T-helper 1 cell treated with Interleukin-12 subunit alpha and Interleukin-12 subunit beta and Interleukin-4 antibody, amounts not matched to agents 30 μg/mL and 1 μg/mL, for 36 hours (primary cell): ENCODE measurements around the gene ARHGAP8.
"Not testable (repeated sequence)": the region's sequence is repeated elsewhere in the genome, so short reads cannot be mapped to it uniquely, and the experiment has no call there.

Experiments
- H3K27ac Mint-ChIP-seq: one replicate; pipeline ENCODE4 v1.8.0; 2021; ENCODE audit warnings: mild to moderate bottlenecking, mixed read lengths
- H3K27me3 Mint-ChIP-seq: one replicate; pipeline ENCODE4 v1.8.0; 2021; ENCODE audit warnings: low read depth, mixed read lengths
- H3K36me3 Mint-ChIP-seq: one replicate; pipeline ENCODE4 v1.8.0; 2021; ENCODE audit warnings: low read depth, mixed read lengths
- H3K4me1 Mint-ChIP-seq: one replicate; pipeline ENCODE4 v1.8.0; 2021; ENCODE audit warnings: low read depth, mixed read lengths
- H3K4me3 Mint-ChIP-seq: one replicate; pipeline ENCODE4 v1.8.0; 2021; ENCODE audit warnings: mild to moderate bottlenecking, moderate library complexity, mixed read lengths
- H3K9me3 Mint-ChIP-seq: one replicate; pipeline ENCODE4 v1.8.0; 2021; ENCODE audit warnings: mixed read lengths

Gene ARHGAP8

GRCh38 chr22:44731357-44731970 is 20.9 kb upstream of the ARHGAP8 start:
- Mint-ChIP-seq H3K4me1 (peaks cover 3% of the 10 kb centered on the region), H3K36me3 (no peaks in the 10 kb centered on the region), H3K27ac (no peak overlapping the region), H3K27me3 (no peaks in the 10 kb centered on the region), H3K4me3 (no peak overlapping the region), H3K9me3 (no peaks in the 10 kb centered on the region)

GRCh38 chr22:44732017-44732561 is 20.3 kb upstream of the ARHGAP8 start:
- Mint-ChIP-seq H3K9me3 (no peaks in the 10 kb centered on the region), H3K4me1 (peaks cover 3% of the 10 kb centered on the region), H3K27me3 (no peaks in the 10 kb centered on the region)

GRCh38 chr22:44732661-44733060 is 19.7 kb upstream of the ARHGAP8 start:
- H3K27me3 Mint-ChIP-seq = no peaks in the 10 kb centered on the region
- no peak overlapping the region for H3K27ac Mint-ChIP-seq
- H3K4me1 Mint-ChIP-seq = peaks cover 3% of the 10 kb centered on the region
- H3K4me3 Mint-ChIP-seq = no peak overlapping the region
- no peaks in the 10 kb centered on the region for H3K36me3 Mint-ChIP-seq
- H3K9me3 Mint-ChIP-seq = no peaks in the 10 kb centered on the region

More at GRCh38 chr22:44732017-44732561, 20.3 kb upstream of the ARHGAP8 start:
- no peak overlapping the region for H3K27ac Mint-ChIP-seq
- H3K4me3 Mint-ChIP-seq = no peak overlapping the region
- no peaks in the 10 kb centered on the region for H3K36me3 Mint-ChIP-seq

GRCh38 chr22:44733426-44734106 is 18.8 kb upstream of the ARHGAP8 start:
- Mint-ChIP-seq H3K36me3 (no peaks in the 10 kb centered on the region), H3K4me1 (peaks cover 3% of the 10 kb centered on the region), H3K9me3 (no peaks in the 10 kb centered on the region), H3K27ac (no peak overlapping the region), H3K4me3 (no peak overlapping the region), H3K27me3 (no peaks in the 10 kb centered on the region)

GRCh38 chr22:44734278-44734677 is 18.1 kb upstream of the ARHGAP8 start:
- H3K36me3 Mint-ChIP-seq = no peaks in the 10 kb centered on the region
- H3K27me3 Mint-ChIP-seq = no peaks in the 10 kb centered on the region
- no peaks in the 10 kb centered on the region for H3K9me3 Mint-ChIP-seq
- H3K4me3 Mint-ChIP-seq = no peak overlapping the region
- H3K4me1 Mint-ChIP-seq = peaks cover 3% of the 10 kb centered on the region
- H3K27ac Mint-ChIP-seq = no peak overlapping the region

- H3K4me3 Mint-ChIP-seq = no peak overlapping the region
- no peaks in the 10 kb centered on the region for H3K27me3 Mint-ChIP-seq
- H3K27ac Mint-ChIP-seq = no peak overlapping the region
- peaks cover 3% of the 10 kb centered on the region for H3K4me1 Mint-ChIP-seq
- H3K36me3 Mint-ChIP-seq = no peaks in the 10 kb centered on the region
- no peaks in the 10 kb centered on the region for H3K9me3 Mint-ChIP-seq
These were observed 17.4 kb upstream of the ARHGAP8 start for GRCh38 chr22:44734801-44735517.

GRCh38 chr22:44735518-44736428 is 16.6 kb upstream of the ARHGAP8 start:
- Mint-ChIP-seq H3K9me3 (no peaks in the 10 kb centered on the region), H3K36me3 (no peaks in the 10 kb centered on the region), H3K4me1 (peaks cover 3% of the 10 kb centered on the region), H3K27ac (no peak overlapping the region), H3K4me3 (no peak overlapping the region), H3K27me3 (no peaks in the 10 kb centered on the region)

- no peak overlapping the region for H3K4me3 Mint-ChIP-seq
- H3K36me3 Mint-ChIP-seq = no peaks in the 10 kb centered on the region
- H3K9me3 Mint-ChIP-seq = no peaks in the 10 kb centered on the region
- peaks cover 3% of the 10 kb centered on the region for H3K4me1 Mint-ChIP-seq
- H3K27me3 Mint-ChIP-seq = no peaks in the 10 kb centered on the region
- no peak overlapping the region for H3K27ac Mint-ChIP-seq
These were observed 15.6 kb upstream of the ARHGAP8 start for GRCh38 chr22:44736581-44737405.

GRCh38 chr22:44737406-44738346 is 14.7 kb upstream of the ARHGAP8 start:
- H3K4me1 Mint-ChIP-seq = peaks cover 3% of the 10 kb centered on the region
- no peak overlapping the region for H3K27ac Mint-ChIP-seq
- no peaks in the 10 kb centered on the region for H3K9me3 Mint-ChIP-seq
- H3K4me3 Mint-ChIP-seq = no peak overlapping the region
- no peaks in the 10 kb centered on the region for H3K36me3 Mint-ChIP-seq
- no peaks in the 10 kb centered on the region for H3K27me3 Mint-ChIP-seq

- H3K27me3 Mint-ChIP-seq = no peaks in the 10 kb centered on the region
- H3K4me3 Mint-ChIP-seq = no peak overlapping the region
- no peaks in the 10 kb centered on the region for H3K9me3 Mint-ChIP-seq
- H3K27ac Mint-ChIP-seq = no peak overlapping the region
- H3K4me1 Mint-ChIP-seq = peaks cover 3% of the 10 kb centered on the region
- H3K36me3 Mint-ChIP-seq = no peaks in the 10 kb centered on the region
These were observed 14.0 kb upstream of the ARHGAP8 start for GRCh38 chr22:44738347-44738715.

GRCh38 chr22:44739024-44739423 is 13.4 kb upstream of the ARHGAP8 start:
- Mint-ChIP-seq H3K27ac (no peak overlapping the region), H3K36me3 (no peaks in the 10 kb centered on the region), H3K9me3 (no peaks in the 10 kb centered on the region), H3K27me3 (no peaks in the 10 kb centered on the region), H3K4me1 (peaks cover 3% of the 10 kb centered on the region), H3K4me3 (no peak overlapping the region)

GRCh38 chr22:44739666-44740065 is 12.7 kb upstream of the ARHGAP8 start:
- H3K36me3 Mint-ChIP-seq, H3K27me3 Mint-ChIP-seq: not testable (repeated sequence)

GRCh38 chr22:44740307-44740706 is 12.1 kb upstream of the ARHGAP8 start:
- Mint-ChIP-seq H3K27ac (no peak overlapping the region), H3K4me3 (no peak overlapping the region), H3K4me1 (peaks cover 3% of the 10 kb centered on the region), H3K9me3 (no peaks in the 10 kb centered on the region), H3K27me3 (peaks cover 4% of the 10 kb centered on the region), H3K36me3 (no peaks in the 10 kb centered on the region)

More at GRCh38 chr22:44739666-44740065, 12.7 kb upstream of the ARHGAP8 start:
- H3K27ac Mint-ChIP-seq, H3K9me3 Mint-ChIP-seq, H3K4me3 Mint-ChIP-seq, H3K4me1 Mint-ChIP-seq: not testable (repeated sequence)
